HEK293 (cell line): ENCODE measurements around the gene ETS2.

ENCODE experiments used
- CTCF ChIA-PET: fragments of 350-600 bp; formaldehyde crosslinking; extraction: SDS; loops from one replicate; lab custom pipeline; 2021; ENCODE audit warnings: antibody characterized with exemption; lab: Yijun Ruan, JAX
- POLR2A ChIA-PET: fragments of 300-600 bp; formaldehyde crosslinking; extraction: SDS; loops from one replicate; lab custom pipeline; 2020; ENCODE audit warnings: antibody characterized with exemption, inconsistent platforms; lab: Yijun Ruan, JAX
- H3K27ac ChIP-seq: fragments of 200-500 bp; sonication (Bioruptor generic); 2 replicates; pipeline ENCODE4 v1.5.1; 2014; ENCODE audit warnings: low read depth, low read length, control low read depth, inconsistent platforms; ENCODE audit errors: extremely low read depth
- H3K36me3 ChIP-seq, 2 experiments: fragments of 200-500 bp in 1 of 2; sonication (Bioruptor generic) in 1 of 2; 1 replicate in 1 of 2; 2 replicates in 1 of 2; pipeline ENCODE4 v1.5.1; 2014 to 2017; ENCODE audit warnings: inconsistent platforms in 2 of 2, low read length in 2 of 2; ENCODE audit not compliant: control insufficient read depth in 2 of 2, insufficient read depth in 1 of 2
- H3K4me1 ChIP-seq: fragments of 200-500 bp; sonication (Bioruptor generic); 2 replicates; pipeline ENCODE4 v1.5.1; 2014; ENCODE audit warnings: mild to moderate bottlenecking, low read length, inconsistent platforms; ENCODE audit not compliant: control insufficient read depth, insufficient read depth
- H3K4me3 ChIP-seq: 2 replicates; pipeline ENCODE4 v1.5.1; 2011; ENCODE audit warnings: low read depth, mild to moderate bottlenecking, control low read depth, low read length, moderate library complexity
- H3K9me3 ChIP-seq: fragments of 200-500 bp; sonication (Bioruptor generic); 2 replicates; pipeline ENCODE4 v1.5.1; 2014; ENCODE audit warnings: low read depth, low read length, inconsistent platforms; ENCODE audit not compliant: control insufficient read depth, insufficient read depth
- OVOL3 ChIP-seq: fragments of 450-650 bp; formaldehyde crosslinking; IDR thresholded peaks from 2 replicates; pipeline ENCODE4 v1.5.1; 2016; ENCODE audit warnings: missing biosample characterization, missing genetic modification characterization
- SCRT1 ChIP-seq: fragments of 450-650 bp; formaldehyde crosslinking; IDR thresholded peaks from 2 replicates; pipeline ENCODE4 v1.5.1; 2016; ENCODE audit warnings: missing biosample characterization, missing genetic modification characterization, borderline replicate concordance
- ZBTB10 ChIP-seq: fragments of 450-650 bp; formaldehyde crosslinking; IDR thresholded peaks from 2 replicates; pipeline ENCODE4 v1.5.1; 2016; ENCODE audit warnings: missing biosample characterization, missing genetic modification characterization
- ZFP37 ChIP-seq: fragments of 450-650 bp; formaldehyde crosslinking; IDR thresholded peaks from 2 replicates; pipeline ENCODE4 v1.5.1; 2016; ENCODE audit warnings: missing biosample characterization, missing genetic modification characterization
- ZNF140 ChIP-seq: fragments of 450-650 bp; formaldehyde crosslinking; IDR thresholded peaks from 2 replicates; pipeline ENCODE4 v1.5.1; 2016; ENCODE audit warnings: missing biosample characterization, missing genetic modification characterization
- ZNF169 ChIP-seq: fragments of 450-650 bp; formaldehyde crosslinking; IDR thresholded peaks from 2 replicates; pipeline ENCODE4 v1.5.1; 2016; ENCODE audit warnings: missing biosample characterization, missing genetic modification characterization
- ZNF449 ChIP-seq: fragments of 450-650 bp; formaldehyde crosslinking; IDR thresholded peaks from 2 replicates; pipeline ENCODE4 v1.5.1; 2017; ENCODE audit warnings: missing biosample characterization, mild to moderate bottlenecking, missing genetic modification characterization, moderate library complexity
- ZNF518A ChIP-seq: fragments of 450-650 bp; formaldehyde crosslinking; conservative IDR thresholded peaks from 2 replicates; pipeline ENCODE4 v1.5.1; 2016; ENCODE audit warnings: low read depth, missing biosample characterization, missing genetic modification characterization
- ZNF623 ChIP-seq: fragments of 450-650 bp; formaldehyde crosslinking; IDR thresholded peaks from 2 replicates; pipeline ENCODE4 v1.5.1; 2016; ENCODE audit warnings: missing biosample characterization, missing genetic modification characterization
- ZNF624 ChIP-seq: fragments of 450-650 bp; formaldehyde crosslinking; IDR thresholded peaks from 2 replicates; pipeline ENCODE4 v1.5.1; 2017; ENCODE audit warnings: missing biosample characterization, missing genetic modification characterization
- ZNF707 ChIP-seq: fragments of 450-650 bp; formaldehyde crosslinking; IDR thresholded peaks from 2 replicates; pipeline ENCODE4 v1.5.1; 2016; ENCODE audit warnings: missing biosample characterization, missing genetic modification characterization
- ZSCAN23 ChIP-seq: fragments of 450-650 bp; formaldehyde crosslinking; IDR thresholded peaks from 2 replicates; pipeline ENCODE4 v1.5.1; 2016; ENCODE audit warnings: missing biosample characterization, missing genetic modification characterization

The ETS2 gene

GRCh38 chr21:38841472-38841871 is 35.7 kb downstream of the ETS2 start (continued):
- TF ChIP-seq ZNF518A (tag by site-specific recombination), result no peak
- TF ChIP-seq ZSCAN23 (tag by site-specific recombination), result no peak
- TF ChIP-seq SCRT1, result no peak
- no peak for TF ChIP-seq OVOL3 (tag by site-specific recombination)
- TF ChIP-seq ZNF169 (tag by site-specific recombination), result no peak

GRCh38 chr21:38842079-38842478 is 36.4 kb downstream of the ETS2 start:
- Histone ChIP-seq H3K4me1 (no peaks in the 10 kb centered on the region), H3K27ac (no peak overlapping the region), H3K4me3 (no peak overlapping the region), H3K36me3 (no peaks in the 10 kb centered on the region)
- POLR2A ChIA-PET, result interaction anchor here (0.6 kb wide), 1 partner anchor 192 kb away, joined by 9 read pairs; no protein-coding TSS in a partner anchor
- CTCF ChIA-PET, result interaction anchor here (0.7 to 1.1 kb wide), 2 partner anchors 9 to 395 kb away, joined by 3 to 4 read pairs; no protein-coding TSS in a partner anchor
- TF ChIP-seq ZBTB10 (tag by site-specific recombination) (no peak), ZNF140 (tag by site-specific recombination) (no peak), ZNF449 (tag by site-specific recombination) (no peak), ZFP37 (tag by site-specific recombination) (no peak)
- TF ChIP-seq, all 188 proteins: peak for 0
- no peaks in the 10 kb centered on the region for H3K9me3 ChIP-seq

- no peak overlapping the region for H3K4me3 ChIP-seq
- H3K27ac ChIP-seq, result no peak overlapping the region
- POLR2A ChIA-PET, result no interaction called here
- H3K36me3 ChIP-seq, result no peaks in the 10 kb centered on the region
- H3K9me3 ChIP-seq, result no peaks in the 10 kb centered on the region
- H3K4me1 ChIP-seq, result no peaks in the 10 kb centered on the region
- no peak for TF ChIP-seq ZNF707 (tag by site-specific recombination)
- TF ChIP-seq ZNF623, result no peak
- no peak for TF ChIP-seq ZNF624 (tag by site-specific recombination)
- CTCF ChIA-PET, result no interaction called here
These were observed 37.6 kb downstream of the ETS2 start for GRCh38 chr21:38843379-38843778.
